G401.6 (cell line): ENCODE results near the gene TRIM25.

Source experiments
- FAIRE-seq: peaks from 2 replicates; lab custom pipeline; 2012; peaks lifted over from hg19 to GRCh38; lab: Jason Lieb, UNC

The TRIM25 gene

GRCh38 chr17:56926270-56926669 lies 12.4 kb upstream of the TRIM25 start:
- FAIRE-seq, result no peak

DNA sequence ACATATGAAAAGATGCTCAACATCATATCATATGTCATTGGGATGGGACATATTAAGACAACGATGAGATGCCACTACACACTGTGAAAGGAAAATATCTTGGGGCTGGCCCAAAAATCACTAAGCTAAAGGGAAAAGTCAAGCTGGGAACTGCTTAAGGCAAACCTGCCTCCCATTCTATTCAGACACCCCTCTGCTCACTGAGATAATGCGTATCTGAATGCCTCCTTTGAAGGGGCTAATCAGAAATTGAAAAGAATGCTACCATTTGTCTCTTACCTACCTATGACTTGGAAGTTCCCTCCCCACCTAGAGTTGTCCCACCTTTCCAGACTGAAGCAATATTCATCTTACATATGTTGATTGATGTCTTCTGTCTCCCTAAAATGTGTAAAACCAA lies 11.2 kb upstream of the TRIM25 start:
- FAIRE-seq, result no peak

DNA sequence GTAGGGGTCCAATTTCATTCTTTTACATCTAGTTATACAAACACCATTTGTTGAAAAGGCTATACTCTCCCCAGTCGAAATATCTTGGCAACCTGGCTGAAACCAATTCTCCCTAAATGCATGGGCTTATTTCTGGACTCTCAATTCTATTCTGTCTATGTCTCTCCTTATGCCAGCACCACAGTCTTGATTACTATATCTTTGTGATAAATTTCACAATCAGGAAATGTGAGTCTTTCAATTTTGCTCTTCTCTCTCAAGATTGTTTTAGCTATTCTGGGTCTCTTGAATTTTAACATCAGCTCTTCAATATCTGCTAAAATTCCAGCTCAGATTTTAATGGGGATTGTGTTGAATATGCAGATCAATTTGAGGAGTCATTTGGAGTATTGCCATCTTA lies 5.9 kb upstream of the TRIM25 start:
- FAIRE-seq, result no peak

DNA sequence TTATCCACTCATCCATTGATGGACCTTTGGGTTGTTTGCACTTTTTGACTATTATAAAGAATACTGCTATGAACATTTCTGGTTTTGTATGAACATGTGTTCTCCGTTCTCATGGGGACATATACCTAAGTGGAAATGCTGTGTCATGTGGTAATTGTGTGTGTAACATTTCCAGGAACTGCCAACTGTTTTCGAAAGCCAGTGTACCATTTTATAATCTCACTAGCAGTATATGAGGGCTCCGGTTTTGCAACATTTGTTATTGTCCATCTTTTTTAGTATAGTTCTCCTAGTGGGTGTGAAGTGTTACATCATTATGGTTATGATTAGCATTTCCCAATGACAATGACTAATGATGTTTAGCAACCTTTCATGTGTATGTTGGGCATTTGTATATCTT lies 5.1 kb upstream of the TRIM25 start:
- FAIRE-seq, result no peak

DNA sequence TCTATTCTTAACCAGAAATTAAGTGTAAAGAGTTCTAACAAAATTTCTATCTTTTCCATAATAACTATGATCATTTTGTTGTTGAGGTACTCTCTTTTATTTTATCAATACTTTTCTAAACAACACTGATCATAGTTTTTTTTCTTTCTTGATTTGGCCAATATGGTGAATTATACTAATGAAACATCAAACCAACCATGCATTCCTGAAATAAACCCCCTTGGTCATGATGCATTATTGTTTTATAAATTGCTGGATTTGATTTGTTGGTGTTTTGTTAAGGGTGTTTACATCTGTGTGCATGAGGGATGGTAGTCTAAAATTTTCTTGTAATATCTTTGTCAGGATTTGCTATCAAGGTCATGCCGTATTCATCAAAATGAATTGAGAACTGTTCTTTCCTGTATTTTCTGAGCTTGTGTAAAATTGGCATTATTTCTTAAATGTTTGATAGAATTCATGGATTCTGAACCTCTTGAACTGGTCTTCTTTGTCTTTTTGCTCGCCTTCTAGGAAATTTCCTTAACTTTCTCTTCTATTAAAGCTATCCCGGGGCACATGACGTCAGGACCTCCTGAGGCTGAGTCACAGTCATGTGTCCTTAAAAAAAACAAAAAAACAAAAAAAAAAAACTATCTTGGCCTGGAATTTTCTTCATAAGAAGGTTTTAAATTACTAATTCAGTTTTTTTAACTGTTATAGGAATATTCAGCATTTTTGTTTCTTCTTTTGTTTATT lies 3.9 kb upstream of the TRIM25 start:
- peak; percentile 33 for FAIRE-seq

GRCh38 chr17:56914581-56915273 lies 878 bp upstream of the TRIM25 start:
- no peak for FAIRE-seq

DNA sequence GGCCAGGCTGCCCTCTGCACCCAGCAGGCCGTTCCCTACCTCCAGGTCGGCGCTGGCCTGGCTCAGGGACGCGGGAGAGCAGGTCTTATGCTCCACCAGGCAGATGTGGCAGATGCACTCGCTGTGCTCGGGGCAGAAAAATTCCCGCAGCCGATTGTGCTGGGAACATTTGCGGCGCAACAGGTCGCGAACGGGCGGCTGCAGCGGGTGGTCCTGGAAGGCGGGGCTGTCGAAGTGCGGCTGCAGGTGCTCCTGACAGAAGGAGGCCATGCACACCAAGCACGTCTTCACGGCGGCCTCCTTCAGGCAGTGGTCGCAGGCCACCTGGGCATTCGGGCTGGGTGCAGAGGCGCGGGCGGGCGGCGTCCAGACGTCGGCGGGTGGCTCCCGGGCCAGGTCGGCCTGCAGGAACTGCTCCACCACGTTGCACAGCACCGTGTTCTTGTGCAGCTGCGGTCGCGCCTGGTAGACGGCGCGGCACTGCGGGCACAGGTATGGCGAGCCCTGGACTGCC lies 439 bp downstream of the TRIM25 start:
- no peak for FAIRE-seq

DNA sequence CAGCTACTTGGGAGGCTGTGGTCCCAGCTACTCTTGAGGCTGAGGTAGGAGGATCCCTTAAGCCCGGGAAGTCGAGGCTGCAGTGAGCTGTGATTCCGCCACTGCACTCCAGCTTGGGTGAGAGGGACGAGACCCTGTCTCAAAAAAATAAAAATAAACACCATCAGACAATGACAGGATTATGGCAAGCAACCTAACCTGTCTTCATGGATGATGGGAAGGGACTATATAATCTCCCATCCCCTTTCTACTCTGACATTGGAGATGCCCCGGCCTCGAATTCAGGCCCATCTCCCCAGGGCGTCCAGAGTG lies 893 bp downstream of the TRIM25 start:
- FAIRE-seq, result no peak

DNA sequence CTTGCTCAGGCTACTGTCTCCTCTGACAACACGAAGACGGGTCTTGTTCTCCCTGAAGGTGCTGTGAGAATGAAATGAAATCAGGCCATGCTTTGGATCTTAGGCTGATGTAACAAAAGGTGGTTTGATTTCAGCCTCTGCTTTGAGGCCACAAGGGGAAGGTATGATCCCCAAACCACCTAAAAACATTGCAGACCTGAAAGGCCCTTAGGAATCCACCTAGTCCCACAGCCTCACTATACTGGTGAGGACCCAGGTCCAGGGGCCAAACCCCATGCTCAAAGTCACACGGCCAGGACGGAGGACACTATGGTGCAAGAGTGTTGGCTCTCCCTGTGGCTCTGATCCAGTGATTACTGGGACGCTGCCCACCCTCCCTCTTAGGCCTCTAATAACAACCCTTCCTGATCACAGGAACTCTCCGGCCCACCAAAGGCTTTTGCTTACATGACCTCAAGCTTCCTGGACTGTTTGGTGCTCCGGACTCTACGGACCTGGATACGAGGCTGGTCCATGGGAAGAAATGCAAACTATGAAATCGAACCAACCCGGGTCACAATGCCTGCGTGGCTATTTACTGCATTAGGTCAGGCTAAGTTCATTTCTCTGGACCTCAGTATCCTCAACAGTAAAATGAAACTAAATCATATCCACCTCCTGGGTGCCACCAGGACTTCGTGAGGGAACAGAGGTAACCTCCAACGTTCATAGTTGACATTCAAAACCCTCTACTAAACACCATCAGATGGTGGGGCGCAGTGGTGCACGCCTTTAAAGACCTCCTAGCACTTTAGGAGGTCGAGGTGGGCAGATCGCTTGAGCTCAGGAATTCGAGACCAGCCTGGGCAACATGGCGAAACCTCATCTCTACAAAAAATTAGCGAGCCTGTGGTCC lies 1.5 kb downstream of the TRIM25 start:
- FAIRE-seq, result no peak

DNA sequence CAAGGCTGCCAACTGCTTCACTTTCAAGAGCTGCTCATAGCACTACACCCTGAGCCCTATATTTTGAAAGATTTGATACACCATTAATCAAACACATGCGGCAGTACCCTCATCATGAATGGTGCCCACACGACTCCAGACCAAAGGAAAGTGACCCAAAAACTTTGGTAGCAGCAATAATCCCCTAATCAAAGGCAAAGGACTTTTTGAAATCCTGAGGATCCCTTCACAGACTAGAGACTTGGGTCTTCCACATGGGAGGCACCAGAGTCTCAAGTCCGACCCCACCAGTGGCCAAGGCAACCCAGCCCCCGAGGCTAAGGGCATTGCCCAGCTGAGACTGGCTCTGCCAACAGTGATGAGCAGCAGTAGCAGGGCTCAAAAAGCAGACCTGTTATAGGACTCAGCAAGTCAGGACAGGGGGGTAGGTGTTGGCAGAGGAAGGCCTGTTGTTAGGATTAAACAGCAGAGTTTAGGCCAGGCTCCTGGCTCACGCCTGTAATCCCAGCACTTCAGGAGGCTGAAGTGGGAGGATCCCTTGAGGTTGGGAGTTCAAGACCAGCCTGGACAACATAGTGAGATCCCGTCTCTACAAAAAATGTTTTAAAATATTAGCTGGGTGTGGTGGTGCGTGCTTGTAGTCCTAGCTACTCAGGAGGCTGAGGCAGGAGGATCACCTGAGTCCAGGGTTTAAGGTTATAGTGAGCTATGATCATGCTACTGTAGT lies 3.2 kb downstream of the TRIM25 start:
- FAIRE-seq, result no peak

GRCh38 chr17:56909742-56910508 lies 3.9 kb downstream of the TRIM25 start:
- no peak for FAIRE-seq

DNA sequence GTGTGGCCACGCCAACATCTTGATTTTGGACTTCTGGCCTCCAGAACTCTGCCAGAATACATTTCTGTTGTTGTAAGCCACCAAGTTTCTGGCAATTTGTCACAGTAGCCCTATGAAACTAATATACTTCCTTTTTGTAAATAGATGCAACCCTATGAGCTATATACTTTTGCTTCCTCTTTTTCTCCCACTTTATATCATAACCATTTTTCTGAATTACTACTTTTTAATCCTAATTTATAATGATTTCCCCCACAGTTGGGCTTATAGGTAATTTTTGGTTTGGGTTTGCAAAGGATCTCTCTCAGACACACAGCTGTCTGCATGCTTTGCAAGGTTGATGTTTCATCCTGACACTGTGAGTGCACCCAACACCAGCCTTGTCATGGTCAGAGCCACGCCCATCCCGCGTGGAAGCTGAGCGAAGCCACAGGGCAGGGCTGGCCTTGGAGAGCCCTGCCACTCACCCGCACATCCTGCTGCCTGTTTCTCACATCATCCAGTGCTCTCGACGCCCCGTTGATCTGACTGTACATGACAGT lies 5.8 kb downstream of the TRIM25 start:
- FAIRE-seq, result no peak

GRCh38 chr17:56903560-56903959 lies 10.3 kb downstream of the TRIM25 start:
- FAIRE-seq, result no peak

DNA sequence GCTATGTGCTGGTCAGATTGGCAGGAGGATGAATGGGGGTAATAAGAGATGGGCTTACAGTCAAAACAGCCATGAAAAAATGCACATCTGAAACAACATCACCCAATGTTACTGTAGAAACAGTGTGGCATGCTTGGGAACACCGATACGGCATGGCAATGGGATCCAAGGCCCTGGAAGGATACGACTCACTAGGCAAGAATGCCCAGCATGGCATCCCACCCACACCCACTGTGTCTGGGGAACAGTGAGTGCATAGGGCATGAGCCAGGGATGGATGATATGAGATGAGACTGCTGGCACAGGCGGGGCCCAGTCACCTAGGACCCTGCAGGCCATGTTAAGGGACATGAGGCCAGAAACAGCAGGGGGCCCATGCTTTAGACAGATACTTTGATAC lies 11.5 kb downstream of the TRIM25 start:
- FAIRE-seq, result no peak

- no peak for FAIRE-seq
Observed at GRCh38 chr17:56899403-56899802, 14.4 kb downstream of the TRIM25 start.

- FAIRE-seq, result no peak
Observed at GRCh38 chr17:56898874-56899273, 15.0 kb downstream of the TRIM25 start.

GRCh38 chr17:56897646-56898424 lies 16.0 kb downstream of the TRIM25 start:
- no peak for FAIRE-seq

- FAIRE-seq, result no peak
Observed at GRCh38 chr17:56896968-56897359, 16.9 kb downstream of the TRIM25 start.

DNA sequence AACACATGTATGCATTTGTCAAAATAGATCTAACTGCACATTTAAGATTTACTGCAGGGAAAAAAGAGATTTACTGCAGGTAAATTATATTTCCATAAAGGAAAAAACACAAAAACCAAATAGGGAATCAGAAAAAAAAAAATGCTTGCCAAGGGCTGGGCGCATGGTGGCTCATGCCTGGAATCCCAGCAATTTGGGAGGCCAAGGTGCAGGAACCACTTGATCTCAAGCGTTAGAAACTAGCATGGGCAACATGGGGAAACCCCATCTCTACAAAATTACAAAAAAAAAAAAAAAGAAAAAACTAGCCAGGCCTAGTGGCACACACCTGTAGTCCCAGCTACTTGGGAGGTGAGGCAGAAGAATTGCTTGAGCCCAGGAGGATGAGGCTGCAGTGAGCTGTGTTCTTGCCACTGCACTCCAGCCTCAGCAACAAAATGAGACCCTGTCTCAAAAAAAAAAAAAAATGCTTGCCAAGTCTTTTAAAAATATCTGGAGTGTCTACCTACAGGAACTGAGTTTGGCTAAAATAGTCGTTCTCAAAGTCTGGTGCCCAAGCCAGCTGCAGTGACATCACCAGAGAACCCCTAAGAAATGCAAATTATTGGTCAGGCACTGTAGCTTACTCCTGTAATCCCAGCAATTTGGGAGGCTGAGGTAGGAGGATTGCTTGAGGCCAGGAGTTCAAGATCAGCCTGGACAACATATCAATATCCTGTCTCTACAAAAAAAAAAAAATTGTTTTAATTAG lies 17.5 kb downstream of the TRIM25 start:
- no peak for FAIRE-seq
